Nephron progenitor cell (in vitro differentiated cells): ENCODE measurements around the gene MAP3K8.

Experiments used
- DNase-seq: peaks from one replicate; pipeline ENCODE4 v3.0.0; 2021
- H3K27ac Mint-ChIP-seq: 2 replicates; pipeline ENCODE4 v1.8.0; 2021; ENCODE audit warnings: mild to moderate bottlenecking, moderate library complexity, mixed read lengths
- H3K27me3 Mint-ChIP-seq: 2 replicates; pipeline ENCODE4 v1.8.0; 2021; ENCODE audit warnings: mild to moderate bottlenecking, low read depth, mixed read lengths; ENCODE audit not compliant: poor library complexity
- H3K36me3 Mint-ChIP-seq: 2 replicates; pipeline ENCODE4 v1.8.0; 2021; ENCODE audit warnings: low read depth, mixed read lengths
- H3K4me1 Mint-ChIP-seq: 2 replicates; pipeline ENCODE4 v1.8.0; 2021; ENCODE audit warnings: mixed read lengths
- H3K4me3 Mint-ChIP-seq: 2 replicates; pipeline ENCODE4 v1.8.0; 2021; ENCODE audit warnings: mild to moderate bottlenecking, moderate library complexity, mixed read lengths
- H3K9me3 Mint-ChIP-seq: 2 replicates; pipeline ENCODE4 v1.8.0; 2021; ENCODE audit warnings: mild to moderate bottlenecking, moderate library complexity, mixed read lengths
- CTCF ChIP-seq: fragments of 200-600 bp; sonication (generic); IDR thresholded peaks from 2 replicates; pipeline ENCODE4 v1.5.0; 2021; ENCODE audit warnings: antibody characterized with exemption

The MAP3K8 gene

DNA sequence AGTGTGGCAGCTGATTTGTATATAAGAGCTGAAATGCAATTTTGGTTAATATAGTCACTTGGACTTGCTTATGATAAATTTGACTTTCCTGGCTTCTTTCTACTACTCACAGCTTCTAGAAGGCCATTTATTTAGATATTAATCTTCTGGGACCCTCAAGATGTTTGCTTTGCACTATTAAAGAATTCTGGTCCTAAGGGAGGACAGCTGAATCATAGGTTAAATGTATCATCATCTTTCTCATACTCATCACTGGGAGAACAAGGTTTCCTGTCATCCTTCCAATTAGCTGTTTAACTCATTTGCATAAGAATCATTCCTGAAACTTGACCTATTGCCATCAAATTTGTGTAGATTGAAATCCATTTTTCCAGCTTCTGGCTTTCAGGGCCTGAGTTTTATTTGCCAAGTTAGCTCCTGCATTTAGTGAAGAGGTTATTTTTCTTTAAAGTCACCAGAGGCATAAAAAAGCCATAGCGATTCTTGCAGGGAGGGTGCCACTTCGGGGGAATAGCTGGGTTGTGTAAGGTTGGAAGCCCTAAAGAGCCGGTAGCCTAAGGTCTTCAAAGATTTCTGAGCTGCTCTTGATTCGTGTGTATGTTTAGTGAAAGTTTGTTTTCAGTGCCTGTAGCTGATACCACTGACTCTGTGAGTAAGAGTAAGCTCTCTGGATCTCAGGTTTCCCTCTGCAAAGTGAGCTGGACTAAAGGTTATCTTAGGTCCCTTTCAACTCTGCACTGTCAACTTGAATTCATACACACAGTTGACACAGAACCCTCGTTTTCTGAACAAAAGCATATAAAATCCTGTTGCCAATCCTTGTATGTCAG is 4.3 kb downstream of the MAP3K8 start:
- DNase-seq: no peak
- Mint-ChIP-seq H3K27ac (peak overlapping the region; percentile 85), H3K36me3 (peaks cover 23% of the 10 kb centered on the region), H3K4me1 (peaks cover 49% of the 10 kb centered on the region), H3K9me3 (no peaks in the 10 kb centered on the region), H3K27me3 (no peaks in the 10 kb centered on the region), H3K4me3 (peak overlapping the region; percentile 92)
- no peak for TF ChIP-seq CTCF

GRCh38 chr10:30439931-30440330 is 5.9 kb downstream of the MAP3K8 start:
- Mint-ChIP-seq H3K36me3 (peaks cover 23% of the 10 kb centered on the region), H3K27ac (no peak overlapping the region), H3K27me3 (no peaks in the 10 kb centered on the region), H3K9me3 (no peaks in the 10 kb centered on the region), H3K4me1 (peaks cover 45% of the 10 kb centered on the region), H3K4me3 (no peak overlapping the region)
- TF ChIP-seq CTCF: no peak
- DNase-seq: no peak

- DNase-seq: no peak
- H3K4me3 Mint-ChIP-seq: no peak overlapping the region
These were observed 8.1 kb downstream of the MAP3K8 start for GRCh38 chr10:30442019-30442606.

GRCh38 chr10:30443049-30443448 is 9.1 kb downstream of the MAP3K8 start:
- Mint-ChIP-seq H3K36me3 (peaks cover 30% of the 10 kb centered on the region), H3K9me3 (no peaks in the 10 kb centered on the region), H3K27ac (no peak overlapping the region), H3K4me1 (peaks cover 13% of the 10 kb centered on the region), H3K27me3 (no peaks in the 10 kb centered on the region), H3K4me3 (no peak overlapping the region)
- TF ChIP-seq CTCF: no peak
- no peak for DNase-seq

More at GRCh38 chr10:30442019-30442606, 8.1 kb downstream of the MAP3K8 start:
- Mint-ChIP-seq H3K27ac (no peak overlapping the region), H3K4me1 (peaks cover 23% of the 10 kb centered on the region), H3K9me3 (no peaks in the 10 kb centered on the region), H3K27me3 (no peaks in the 10 kb centered on the region), H3K36me3 (peaks cover 23% of the 10 kb centered on the region)
- no peak for TF ChIP-seq CTCF

GRCh38 chr10:30445711-30446110 is 11.7 kb downstream of the MAP3K8 start:
- Mint-ChIP-seq H3K36me3 (peaks cover 36% of the 10 kb centered on the region), H3K27ac (peak overlapping the region; percentile 83), H3K27me3 (no peaks in the 10 kb centered on the region), H3K4me1 (no peaks in the 10 kb centered on the region), H3K9me3 (no peaks in the 10 kb centered on the region), H3K4me3 (no peak overlapping the region)
- no peak for DNase-seq
- no peak for TF ChIP-seq CTCF
